HG02571 (cell line): ENCODE data around the gene ZBTB7C.
"Not testable (repeated sequence)": the region's sequence is repeated elsewhere in the genome, so short reads cannot be mapped to it uniquely, and the experiment has no call there.

Experiments used
- ATAC-seq: cut with Tn5 transposase; IDR thresholded peaks from one replicate; pipeline ENCODE4 v1.9.1; 2021; ENCODE audit warnings: mild to moderate bottlenecking, moderate library complexity; ENCODE audit not compliant: unreplicated experiment

The ZBTB7C gene

DNA sequence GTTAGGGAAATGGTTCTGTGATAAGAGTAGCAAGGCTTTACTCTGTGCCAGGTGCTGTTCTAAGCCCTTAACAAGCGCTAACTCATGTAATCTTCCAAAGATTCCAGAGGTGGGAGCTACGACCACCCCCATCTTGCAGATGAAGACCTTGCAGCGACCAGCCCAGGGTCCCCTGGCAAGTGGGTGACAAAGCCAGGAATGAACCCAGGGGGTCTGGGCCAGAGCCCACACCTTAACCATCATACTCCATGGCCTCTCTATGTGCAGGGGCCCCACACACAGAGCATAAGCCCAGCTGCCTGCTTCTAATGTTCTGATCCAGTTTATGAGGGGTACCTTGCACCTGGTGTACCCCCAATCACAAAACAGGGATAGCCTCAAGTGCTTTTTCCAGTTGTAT, 105.3 kb downstream of the ZBTB7C start:
- no peak for ATAC-seq

DNA sequence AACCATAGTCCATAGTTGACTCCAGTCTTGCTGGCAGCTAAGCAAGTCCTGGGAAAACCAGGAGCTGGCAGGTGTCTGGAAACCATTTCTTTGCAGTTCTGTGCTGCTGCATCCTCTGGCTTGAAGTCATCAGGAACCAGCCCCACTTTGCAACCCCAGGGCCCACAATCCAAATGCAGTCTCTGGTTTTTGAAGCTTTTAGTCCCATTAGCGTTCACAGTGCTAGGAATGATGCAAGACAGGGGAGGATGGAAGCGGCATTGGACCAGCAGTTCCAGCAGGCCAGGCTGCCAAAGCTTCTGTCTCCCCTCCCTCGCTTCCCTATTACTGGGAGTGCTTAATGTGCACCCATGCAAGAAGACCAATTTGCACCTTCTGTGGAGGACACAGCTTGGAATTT, 106.4 kb downstream of the ZBTB7C start:
- no peak for ATAC-seq

DNA sequence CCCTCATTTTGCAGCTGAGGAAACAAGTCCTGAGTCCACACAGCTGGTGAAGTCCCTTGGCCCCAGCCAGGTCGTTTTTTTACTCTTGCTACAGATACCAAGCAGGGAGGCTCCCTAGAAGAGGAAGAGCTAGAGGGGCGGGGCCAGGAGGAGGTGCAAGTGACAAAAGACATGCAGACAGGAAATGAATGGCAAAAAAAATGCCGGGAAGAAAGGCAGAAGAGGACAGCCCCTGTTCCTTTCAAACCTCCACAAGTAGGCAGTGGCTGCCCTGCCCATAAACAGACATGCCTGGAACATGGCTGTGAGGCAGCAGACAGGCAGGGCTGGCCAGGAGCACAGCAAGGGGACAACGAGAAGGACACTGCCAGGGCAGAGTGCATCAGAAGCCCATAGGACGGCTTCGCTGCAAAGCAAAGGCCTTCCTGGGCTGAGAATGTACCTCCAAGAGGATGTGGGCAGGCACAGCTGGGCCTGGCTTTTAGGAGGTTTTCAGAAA, 108.7 kb downstream of the ZBTB7C start:
- ATAC-seq, result no peak

DNA sequence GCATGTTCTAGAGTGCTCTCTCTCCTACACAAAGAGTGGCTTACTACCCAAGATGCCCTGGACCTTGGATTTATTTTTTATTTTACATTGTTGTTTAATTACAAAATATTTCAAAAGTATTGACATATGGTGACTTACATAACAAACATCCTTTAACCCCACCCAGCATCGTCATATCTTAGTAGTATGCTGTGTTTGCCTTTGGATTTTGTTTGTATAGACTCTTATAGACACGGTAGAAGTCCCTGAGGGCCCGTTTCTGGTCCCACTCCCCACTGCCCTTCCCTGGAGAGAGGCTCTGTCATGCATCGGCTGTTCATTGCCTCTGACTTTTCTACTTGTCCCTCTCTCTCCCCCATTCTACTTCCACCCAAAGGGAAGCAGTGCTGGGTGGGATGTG, 112.0 kb downstream of the ZBTB7C start:
- ATAC-seq, result no peak

DNA sequence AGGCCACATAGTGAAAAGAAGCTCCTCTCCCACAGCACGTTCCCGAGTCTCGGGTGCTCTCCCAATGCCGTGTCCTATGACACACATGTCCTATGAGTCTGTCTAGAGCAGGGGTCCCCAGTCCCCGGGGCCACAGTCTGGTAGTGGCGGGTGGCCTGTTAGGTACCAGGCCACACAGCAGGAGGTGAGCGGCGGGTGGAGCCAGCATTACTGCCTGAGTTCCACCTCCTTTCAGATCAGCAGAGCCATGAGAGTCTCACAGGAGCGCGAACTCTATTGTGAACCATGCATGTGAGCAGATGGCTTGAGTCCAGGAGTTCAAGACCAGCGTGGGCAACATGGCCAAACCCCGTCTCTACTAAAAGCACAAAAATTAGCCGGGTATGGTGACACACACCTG, 112.6 kb downstream of the ZBTB7C start:
- ATAC-seq, result no peak

DNA sequence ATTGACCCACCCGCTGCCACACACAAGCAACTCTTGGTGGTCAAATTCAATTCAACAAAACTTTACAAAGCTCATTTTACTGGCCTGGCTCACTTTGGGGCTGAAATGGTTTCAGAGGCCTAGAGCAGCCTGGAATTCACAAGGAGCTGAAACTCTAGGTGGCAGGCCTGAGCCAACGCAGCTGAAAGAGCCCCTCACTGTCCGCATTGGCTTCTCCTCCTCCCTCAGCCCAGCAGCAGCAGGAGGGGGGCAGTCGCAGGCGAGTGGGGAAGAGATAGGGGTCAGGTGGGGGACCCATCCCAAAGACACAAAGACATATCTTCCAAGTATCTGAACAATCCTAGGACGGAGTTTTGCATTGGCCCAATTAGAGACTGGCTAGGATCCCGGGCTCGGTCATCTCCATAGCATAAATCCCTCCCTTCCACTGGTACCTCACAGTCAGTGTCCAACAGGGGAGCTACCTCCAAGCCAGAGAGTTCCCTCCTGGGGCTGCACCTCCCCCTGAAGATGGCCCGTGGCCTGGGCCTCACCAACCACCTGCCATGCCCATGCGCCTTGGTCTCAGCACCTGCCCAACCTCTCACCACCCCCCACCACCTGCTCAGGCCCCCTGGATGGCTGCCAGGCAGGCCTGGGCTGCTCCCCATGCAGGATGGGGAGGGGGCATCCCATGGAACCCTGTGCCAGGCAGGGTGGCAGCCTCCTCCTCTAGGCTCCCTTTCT, 113.4 kb downstream of the ZBTB7C start:
- ATAC-seq, result no peak

DNA sequence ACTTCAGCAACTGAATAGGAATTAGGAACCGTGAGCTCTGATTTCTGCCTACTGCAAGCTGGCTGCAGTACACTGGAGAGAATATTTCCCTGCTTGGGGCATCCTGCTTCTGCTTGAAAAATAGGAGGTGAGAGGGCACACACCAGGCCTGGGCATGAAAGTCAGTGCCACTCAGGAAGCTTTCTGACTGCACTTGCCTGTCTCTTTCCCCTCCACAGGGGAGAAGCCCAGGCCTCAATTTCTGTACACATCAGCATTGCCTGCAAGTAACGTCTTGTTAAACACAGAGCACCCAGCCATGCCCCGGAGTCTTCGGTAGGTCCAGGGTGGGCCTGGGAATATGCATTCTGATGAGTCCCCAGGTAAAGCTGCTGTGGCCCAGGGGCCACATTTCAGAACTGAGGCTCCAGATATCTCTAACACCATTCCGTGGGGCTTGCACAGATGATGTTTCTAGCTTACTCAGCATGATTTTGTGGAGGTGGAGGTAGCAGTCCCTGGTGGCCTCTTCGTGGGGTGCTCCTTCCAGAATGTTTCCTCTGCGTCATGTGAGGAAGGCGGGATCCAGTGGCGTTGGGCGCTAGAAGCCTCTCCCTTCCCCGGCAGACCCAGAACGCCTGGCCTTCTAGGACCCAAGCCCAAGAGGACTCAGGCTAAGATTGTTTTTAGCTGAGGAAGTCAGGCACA, 114.1 kb downstream of the ZBTB7C start:
- ATAC-seq, result no peak

DNA sequence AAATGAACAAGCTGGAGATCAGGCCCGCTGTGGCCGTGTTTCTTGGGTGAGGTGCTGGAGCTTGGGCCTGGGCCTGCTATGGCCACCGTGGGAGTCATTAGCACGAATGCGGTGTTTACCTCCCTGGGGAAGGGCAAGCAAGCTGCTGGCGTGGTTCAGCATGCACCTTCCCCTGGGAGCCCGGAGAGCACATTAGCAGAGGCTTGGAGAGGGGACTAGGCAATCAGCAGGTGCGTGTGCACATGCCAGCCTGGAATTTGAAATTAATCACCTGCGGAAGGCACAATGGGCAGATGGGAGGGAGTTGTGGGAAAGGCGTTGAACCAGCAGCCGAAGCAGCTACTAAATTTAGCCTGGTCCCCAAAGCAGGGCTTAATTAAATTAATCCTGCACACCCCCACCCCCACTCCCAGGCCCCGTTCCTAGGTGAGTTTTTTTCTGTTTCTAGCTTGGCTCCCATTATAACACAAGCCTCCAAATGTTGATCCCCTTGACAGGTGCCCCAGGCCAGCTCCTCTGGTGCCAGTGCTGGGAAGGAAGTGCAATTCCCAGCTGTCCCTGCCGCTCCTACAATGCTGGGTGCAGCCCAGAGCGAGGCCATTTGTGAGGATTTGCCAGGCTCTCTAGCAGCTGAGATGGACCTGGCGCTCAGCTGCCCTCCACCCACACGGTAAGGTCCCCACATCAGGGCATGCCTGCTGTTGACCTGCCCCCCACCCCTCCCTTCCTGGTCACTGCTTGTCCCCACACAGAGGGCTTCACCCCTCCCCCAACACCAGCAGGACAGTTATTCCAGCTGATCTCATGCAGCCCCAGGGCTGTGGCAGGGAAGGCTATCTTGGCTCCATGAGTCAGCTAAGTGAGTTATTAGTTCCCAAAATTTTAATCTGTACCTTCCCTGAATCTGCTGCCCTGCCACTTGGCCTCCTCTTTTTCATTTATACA, 115.0 kb downstream of the ZBTB7C start:
- ATAC-seq, result no peak

DNA sequence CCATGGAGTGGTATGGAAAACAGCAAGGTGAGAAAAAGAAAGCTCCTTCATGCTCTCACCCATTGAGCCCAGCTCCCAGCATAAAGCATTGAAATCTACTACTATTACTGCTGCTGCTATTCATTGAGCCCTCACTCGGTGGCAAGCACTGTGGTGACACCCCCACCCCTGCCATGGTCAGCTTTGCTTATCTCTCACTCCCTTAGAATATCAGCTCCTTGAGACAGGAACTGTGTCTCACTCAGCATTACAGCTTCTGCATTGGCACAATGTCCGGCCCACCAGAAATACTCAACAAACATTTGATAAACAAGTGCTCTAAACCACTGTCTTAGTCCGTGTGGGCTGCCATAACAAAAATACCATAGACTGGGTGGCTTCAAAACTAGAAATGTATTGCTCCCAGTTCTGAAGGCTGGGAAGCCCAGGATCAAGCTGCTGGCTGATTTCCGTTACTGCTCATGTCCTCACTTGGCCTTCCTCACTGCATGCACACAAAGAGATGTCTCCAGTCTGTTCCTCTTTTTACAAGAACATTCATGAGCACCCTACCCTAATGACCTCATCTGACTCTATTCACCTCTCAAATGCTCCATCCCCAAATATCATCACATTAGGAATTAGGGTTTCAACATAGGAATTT, 116.3 kb downstream of the ZBTB7C start:
- no peak for ATAC-seq

DNA sequence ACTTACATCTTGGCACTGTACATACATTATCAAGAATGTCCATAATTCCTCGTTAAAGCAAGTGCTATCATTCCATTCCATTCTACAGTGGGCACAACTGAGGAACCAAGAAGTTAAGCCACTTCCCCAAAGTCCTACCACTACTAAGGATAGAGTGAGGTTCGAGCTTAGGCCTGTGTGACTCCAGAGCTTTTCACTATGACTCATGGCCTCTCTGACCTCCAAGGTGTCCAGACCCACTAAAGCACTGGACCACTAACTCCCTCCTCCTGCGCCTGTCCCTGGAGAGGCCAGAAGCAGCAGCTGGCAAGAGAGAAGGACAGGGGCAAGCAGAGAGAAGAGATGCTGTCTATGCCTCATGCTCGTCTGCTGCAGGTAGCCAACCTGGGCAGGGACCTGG, 117.0 kb downstream of the ZBTB7C start:
- no peak for ATAC-seq

DNA sequence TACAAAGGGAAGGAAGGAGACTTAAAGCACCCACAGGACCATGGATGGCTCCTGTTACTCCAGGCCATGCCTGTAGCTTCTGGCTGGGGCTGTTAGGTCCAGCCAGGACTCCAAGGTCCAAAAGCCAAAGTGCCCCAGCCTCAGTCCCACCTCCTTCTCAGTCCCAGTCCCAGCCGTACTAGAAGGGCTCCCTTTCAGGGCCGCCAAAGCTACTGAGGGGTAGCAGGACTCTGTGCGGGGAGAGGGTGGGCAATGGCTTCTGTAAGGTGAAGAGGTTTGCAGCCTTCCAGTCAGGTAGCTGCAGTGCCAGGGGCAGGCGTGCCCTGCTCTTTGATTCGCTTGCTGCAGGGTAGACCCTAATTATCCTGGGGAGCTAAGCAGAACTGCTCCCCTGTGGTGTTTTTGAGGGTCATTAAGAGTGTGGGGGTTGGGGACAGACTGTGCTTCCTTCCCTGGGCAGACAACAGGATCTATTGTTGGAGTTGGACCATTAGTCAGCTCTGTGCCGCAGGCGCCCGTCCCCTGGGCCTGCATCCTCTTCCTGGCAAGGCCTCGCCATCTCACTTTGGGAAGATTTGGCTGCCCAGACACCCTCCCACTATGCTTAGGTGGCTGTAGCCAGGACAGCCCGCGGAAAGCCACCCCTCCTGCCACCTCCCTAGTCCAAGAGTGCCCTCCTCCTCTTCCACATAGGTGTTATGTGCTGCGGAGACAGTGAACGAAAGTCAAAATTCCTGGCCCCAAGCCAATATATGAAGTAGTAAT, 118.8 kb downstream of the ZBTB7C start:
- no peak for ATAC-seq

DNA sequence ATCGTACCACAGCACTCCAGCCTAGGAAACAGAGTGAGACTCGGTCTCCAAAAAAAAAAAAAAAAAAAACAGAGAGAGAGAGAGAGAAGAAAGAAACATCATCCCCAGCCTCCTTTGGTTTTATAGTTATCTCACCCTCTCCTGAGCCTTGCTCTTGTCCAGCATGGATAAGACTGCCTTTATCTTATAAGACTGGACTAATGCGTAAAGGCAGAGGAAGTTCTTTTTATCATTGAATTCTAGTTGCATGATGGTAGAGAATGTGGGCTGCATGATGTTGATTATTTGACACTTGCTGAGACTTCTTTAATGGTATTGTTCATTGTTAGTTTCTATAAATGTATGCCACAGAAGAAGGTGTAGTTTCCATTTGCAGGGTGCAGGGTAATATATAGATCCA, 124.4 kb downstream of the ZBTB7C start:
- ATAC-seq, result no peak

DNA sequence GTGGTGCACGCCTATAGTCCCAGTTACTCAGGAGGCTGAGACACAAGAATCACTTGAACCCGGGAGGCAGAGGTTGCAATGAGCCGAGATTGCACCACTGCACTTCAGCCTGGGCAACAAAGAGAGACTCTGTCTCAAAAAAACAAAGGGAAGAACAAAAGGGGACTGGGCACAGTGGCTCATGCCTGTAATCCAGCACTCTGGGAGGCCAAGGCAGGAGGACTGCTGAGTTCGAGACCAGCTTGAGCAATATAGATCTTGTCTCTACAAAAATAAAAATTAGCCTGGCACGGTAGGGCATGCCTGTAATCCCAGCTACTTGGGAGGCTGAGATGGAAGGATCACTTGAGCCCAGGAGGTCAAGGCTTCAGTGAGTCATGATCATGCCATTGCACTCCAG, 125.2 kb downstream of the ZBTB7C start:
- ATAC-seq, result not testable (repeated sequence)

DNA sequence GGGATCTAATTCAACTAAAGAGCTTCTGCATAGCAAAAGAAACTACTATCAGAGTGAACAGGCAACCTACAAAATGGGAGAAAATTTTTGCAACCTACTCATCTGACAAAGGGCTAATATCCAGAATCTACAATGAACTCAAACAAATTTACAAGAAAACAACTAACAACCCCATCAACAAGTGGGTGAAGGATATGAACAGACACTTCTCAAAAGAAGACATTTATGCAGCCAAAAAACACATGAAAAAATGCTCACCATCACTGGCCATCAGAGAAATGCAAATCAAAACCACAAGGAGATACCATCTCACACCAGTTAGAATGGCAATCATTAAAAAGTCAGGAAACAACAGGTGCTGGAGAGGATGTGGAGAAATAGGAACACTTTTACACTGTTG, 127.7 kb downstream of the ZBTB7C start:
- not testable (repeated sequence) for ATAC-seq

DNA sequence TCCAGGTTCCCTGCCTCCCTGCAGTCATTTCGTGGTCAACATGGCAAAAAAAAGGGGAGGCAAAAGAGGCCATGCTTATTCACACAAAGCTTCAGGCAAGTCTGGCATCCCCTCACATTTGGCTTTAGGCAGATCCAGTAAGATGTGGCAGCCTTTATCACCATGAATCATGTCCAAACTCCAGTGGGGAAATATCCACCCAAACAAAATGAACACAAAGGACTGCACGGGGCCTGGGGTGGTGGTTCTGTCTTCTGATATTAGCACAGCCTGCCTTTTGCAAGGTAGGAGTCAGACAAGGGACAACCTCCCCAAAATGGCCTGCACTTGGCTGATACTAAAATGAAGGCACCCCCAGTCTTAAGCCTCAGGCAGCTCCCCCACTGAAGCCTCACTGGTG, 129.9 kb downstream of the ZBTB7C start:
- ATAC-seq, result no peak

DNA sequence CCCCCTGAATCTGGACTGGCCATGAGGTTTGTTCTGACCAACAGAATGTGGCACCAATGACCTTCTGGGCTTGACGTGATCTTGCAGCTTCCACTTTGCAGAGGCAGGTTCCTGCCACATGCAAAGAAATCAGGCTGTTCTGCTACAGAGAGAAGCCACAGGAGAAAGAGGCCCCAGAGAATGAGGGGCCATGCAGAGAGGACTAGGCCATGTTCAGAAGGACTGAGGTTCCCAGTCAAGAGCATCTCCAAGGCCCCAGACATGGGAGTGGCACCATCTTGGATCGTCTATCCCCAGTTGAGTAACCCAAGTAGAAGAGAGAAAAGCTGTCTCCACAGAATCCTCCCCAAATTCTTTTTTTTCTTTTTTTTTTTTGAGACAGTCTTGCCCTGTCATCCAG, 131.1 kb downstream of the ZBTB7C start:
- ATAC-seq, result no peak

DNA sequence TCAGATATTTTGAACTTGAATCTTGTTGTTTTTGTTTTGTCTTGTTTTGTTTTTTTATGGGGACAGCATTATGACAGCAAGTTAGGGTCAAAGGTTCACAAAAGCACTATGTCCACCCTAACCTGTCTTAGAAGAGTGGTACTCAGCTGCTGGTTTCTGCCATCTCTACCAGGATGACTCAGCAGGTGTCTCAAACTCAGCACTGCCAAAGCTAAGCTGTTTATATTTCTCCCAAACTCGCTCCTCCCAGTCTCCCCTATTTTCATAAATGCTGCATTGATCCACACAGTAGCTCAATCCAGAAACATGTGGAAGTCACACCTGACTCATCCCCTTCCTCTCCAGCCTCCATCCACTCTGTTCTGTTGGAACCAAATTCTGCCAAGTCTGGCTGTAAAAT, 134.9 kb downstream of the ZBTB7C start:
- ATAC-seq, result no peak

DNA sequence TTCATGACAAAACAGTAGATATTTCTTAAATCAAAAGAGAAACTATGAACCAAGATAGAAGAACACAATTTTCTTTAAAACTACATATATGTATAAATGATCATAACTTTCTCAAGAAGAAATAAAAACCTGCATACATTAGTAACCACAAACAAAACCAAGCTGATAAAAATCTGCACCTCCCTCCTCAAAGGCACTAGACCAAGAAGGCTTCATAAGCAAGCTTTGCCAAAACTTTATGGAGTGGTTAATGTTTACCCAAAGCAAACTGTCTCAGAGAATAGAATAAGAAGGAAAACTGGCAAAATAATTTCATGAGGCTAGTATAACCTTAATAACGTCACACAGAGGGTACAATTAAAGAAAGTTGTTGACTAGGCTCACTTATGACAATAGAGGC, 138.3 kb downstream of the ZBTB7C start:
- ATAC-seq, result no peak

DNA sequence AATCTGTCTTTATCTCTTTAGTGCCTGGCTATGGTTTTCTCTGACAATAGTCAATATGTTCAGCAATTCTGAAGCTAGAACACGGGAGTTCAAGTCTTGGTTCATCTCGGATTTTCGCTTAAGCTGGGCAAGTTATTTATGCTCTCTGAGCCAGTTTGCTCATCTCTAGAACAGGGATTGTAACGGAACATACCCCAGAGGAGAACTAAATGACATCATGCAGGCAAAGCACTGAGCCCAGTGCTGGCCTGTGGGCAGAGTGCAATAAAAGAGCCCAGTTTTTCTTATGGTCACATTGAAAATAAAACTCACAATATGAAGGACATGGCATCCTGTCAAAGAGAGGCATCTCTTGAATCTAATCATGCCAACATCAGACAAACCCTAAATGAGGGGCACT, 143.9 kb downstream of the ZBTB7C start:
- no peak for ATAC-seq
